HG03442 (cell line): ENCODE measurements around the gene TMEM253.
A peak's percentile ranks its signal among the peaks of the same experiment; 100 is the strongest.

ENCODE experiments used
- ATAC-seq: cut with Tn5 transposase; IDR thresholded peaks from one replicate; pipeline ENCODE4 v1.9.1; 2021; ENCODE audit warnings: mild to moderate bottlenecking, moderate library complexity; ENCODE audit not compliant: unreplicated experiment

Gene TMEM253

GRCh38 chr14:21070610-21071224 is 30.1 kb upstream of the TMEM253 start:
- ATAC-seq: peak; percentile 1

GRCh38 chr14:21071225-21072030 is 29.4 kb upstream of the TMEM253 start:
- ATAC-seq: peak; percentile 61

GRCh38 chr14:21072031-21072473 is 28.8 kb upstream of the TMEM253 start:
- no peak for ATAC-seq

GRCh38 chr14:21072781-21073339 is 28.0 kb upstream of the TMEM253 start:
- no peak for ATAC-seq

GRCh38 chr14:21073921-21074320 is 26.9 kb upstream of the TMEM253 start:
- no peak for ATAC-seq

- no peak for ATAC-seq
Observed at GRCh38 chr14:21074398-21075272, 26.2 kb upstream of the TMEM253 start.

GRCh38 chr14:21075719-21076437 is 25.0 kb upstream of the TMEM253 start:
- ATAC-seq: no peak

- no peak for ATAC-seq
Observed at GRCh38 chr14:21077672-21078071, 23.2 kb upstream of the TMEM253 start.

- ATAC-seq: no peak
Observed at GRCh38 chr14:21078287-21078686, 22.6 kb upstream of the TMEM253 start.

- no peak for ATAC-seq
Observed at GRCh38 chr14:21078726-21079125, 22.1 kb upstream of the TMEM253 start.

- no peak for ATAC-seq
Observed at GRCh38 chr14:21081521-21082142, 19.2 kb upstream of the TMEM253 start.

GRCh38 chr14:21083565-21084325 is 17.1 kb upstream of the TMEM253 start:
- no peak for ATAC-seq

- no peak for ATAC-seq
Observed at GRCh38 chr14:21084396-21084795, 16.5 kb upstream of the TMEM253 start.

GRCh38 chr14:21084998-21085853 is 15.6 kb upstream of the TMEM253 start:
- no peak for ATAC-seq

GRCh38 chr14:21086908-21087293 is 14.0 kb upstream of the TMEM253 start:
- no peak for ATAC-seq

GRCh38 chr14:21087294-21088091 is 13.4 kb upstream of the TMEM253 start:
- peak; percentile 64 for ATAC-seq

- no peak for ATAC-seq
Observed at GRCh38 chr14:21088687-21089086, 12.2 kb upstream of the TMEM253 start.

GRCh38 chr14:21089271-21089670 is 11.6 kb upstream of the TMEM253 start:
- ATAC-seq: no peak
